HEK293 (cell line): Measurements from ENCODE around the gene PSMC4.

Experiments used
- CTCF ChIA-PET: fragments of 350-600 bp; formaldehyde crosslinking; extraction: SDS; loops from one replicate; lab custom pipeline; 2021; ENCODE audit warnings: antibody characterized with exemption; lab: Yijun Ruan, JAX
- POLR2A ChIA-PET: fragments of 300-600 bp; formaldehyde crosslinking; extraction: SDS; loops from one replicate; lab custom pipeline; 2020; ENCODE audit warnings: antibody characterized with exemption, inconsistent platforms; lab: Yijun Ruan, JAX
- H3K27ac ChIP-seq: fragments of 200-500 bp; sonication (Bioruptor generic); 2 replicates; pipeline ENCODE4 v1.5.1; 2014; ENCODE audit warnings: low read depth, low read length, control low read depth, inconsistent platforms; ENCODE audit errors: extremely low read depth
- H3K36me3 ChIP-seq, 2 experiments: fragments of 200-500 bp in 1 of 2; sonication (Bioruptor generic) in 1 of 2; 1 replicate in 1 of 2; 2 replicates in 1 of 2; pipeline ENCODE4 v1.5.1; 2014 to 2017; ENCODE audit warnings: inconsistent platforms in 2 of 2, low read length in 2 of 2; ENCODE audit not compliant: control insufficient read depth in 2 of 2, insufficient read depth in 1 of 2
- H3K4me1 ChIP-seq: fragments of 200-500 bp; sonication (Bioruptor generic); 2 replicates; pipeline ENCODE4 v1.5.1; 2014; ENCODE audit warnings: mild to moderate bottlenecking, low read length, inconsistent platforms; ENCODE audit not compliant: control insufficient read depth, insufficient read depth
- H3K4me3 ChIP-seq: 2 replicates; pipeline ENCODE4 v1.5.1; 2011; ENCODE audit warnings: low read depth, mild to moderate bottlenecking, control low read depth, low read length, moderate library complexity
- H3K9me3 ChIP-seq: fragments of 200-500 bp; sonication (Bioruptor generic); 2 replicates; pipeline ENCODE4 v1.5.1; 2014; ENCODE audit warnings: low read depth, low read length, inconsistent platforms; ENCODE audit not compliant: control insufficient read depth, insufficient read depth
- GFI1B ChIP-seq: fragments of 450-650 bp; formaldehyde crosslinking; IDR thresholded peaks from 2 replicates; pipeline ENCODE4 v1.5.1; 2016; ENCODE audit warnings: missing biosample characterization, missing genetic modification characterization
- HOXD13 ChIP-seq: sonication (generic); formaldehyde crosslinking; IDR thresholded peaks from 2 replicates; pipeline ENCODE4 v1.8.0; 2022; ENCODE audit warnings: missing genetic modification reagents, borderline replicate concordance
- IKZF3 ChIP-seq: fragments of 450-650 bp; IDR thresholded peaks from 2 replicates; pipeline ENCODE4 v1.5.0; 2018; ENCODE audit warnings: missing biosample characterization, mild to moderate bottlenecking, missing genetic modification characterization, moderate library complexity
- KLF1 ChIP-seq: fragments of 450-650 bp; formaldehyde crosslinking; IDR thresholded peaks from 2 replicates; pipeline ENCODE4 v1.5.1; 2016; ENCODE audit warnings: missing biosample characterization, missing genetic modification characterization
- PRDM1 ChIP-seq: fragments of 450-650 bp; formaldehyde crosslinking; IDR thresholded peaks from 2 replicates; pipeline ENCODE4; 2016; ENCODE audit warnings: missing biosample characterization, missing genetic modification characterization
- TCF7L2 ChIP-seq: IDR thresholded peaks from 2 replicates; pipeline ENCODE4 v1.6.1; 2011; ENCODE audit warnings: low read depth, mild to moderate bottlenecking, inconsistent platforms, low read length, moderate library complexity, borderline replicate concordance
- ZBTB17 ChIP-seq: fragments of 450-650 bp; formaldehyde crosslinking; IDR thresholded peaks from 2 replicates; pipeline ENCODE4 v1.5.1; 2016; ENCODE audit warnings: missing biosample characterization, missing genetic modification characterization
- ZNF10 ChIP-seq: fragments of 450-650 bp; formaldehyde crosslinking; IDR thresholded peaks from 2 replicates; pipeline ENCODE4 v1.5.1; 2017; ENCODE audit warnings: missing biosample characterization, missing genetic modification characterization
- ZNF221 ChIP-seq: fragments of 450-650 bp; formaldehyde crosslinking; IDR thresholded peaks from 2 replicates; pipeline ENCODE4 v1.5.1; 2017; ENCODE audit warnings: missing biosample characterization, missing genetic modification characterization, borderline replicate concordance
- ZNF311 ChIP-seq: fragments of 450-650 bp; formaldehyde crosslinking; IDR thresholded peaks from 2 replicates; pipeline ENCODE4 v1.5.1; 2017; ENCODE audit warnings: missing biosample characterization, missing genetic modification characterization, borderline replicate concordance
- ZNF404 ChIP-seq: fragments of 450-650 bp; formaldehyde crosslinking; IDR thresholded peaks from 2 replicates; pipeline ENCODE4 v1.5.1; 2017; ENCODE audit warnings: missing biosample characterization, missing genetic modification characterization
- ZNF510 ChIP-seq: fragments of 450-650 bp; formaldehyde crosslinking; IDR thresholded peaks from 2 replicates; pipeline ENCODE4 v1.5.1; 2018; ENCODE audit warnings: mild to moderate bottlenecking, missing genetic modification characterization, missing biosample characterization; ENCODE audit not compliant: insufficient replicate concordance
- ZNF544 ChIP-seq: fragments of 450-650 bp; formaldehyde crosslinking; IDR thresholded peaks from 2 replicates; pipeline ENCODE4 v1.5.0; 2017; ENCODE audit warnings: missing biosample characterization, missing genetic modification characterization
- ZNF558 ChIP-seq: fragments of 450-650 bp; formaldehyde crosslinking; IDR thresholded peaks from 2 replicates; pipeline ENCODE4 v1.5.1; 2016; ENCODE audit warnings: missing biosample characterization, missing genetic modification characterization
- ZNF701 ChIP-seq: fragments of 450-650 bp; formaldehyde crosslinking; IDR thresholded peaks from 2 replicates; pipeline ENCODE4 v1.5.1; 2016; ENCODE audit warnings: missing biosample characterization, missing genetic modification characterization
- ZSCAN16 ChIP-seq: fragments of 450-650 bp; formaldehyde crosslinking; IDR thresholded peaks from 2 replicates; pipeline ENCODE4 v1.5.1; 2016; ENCODE audit warnings: missing biosample characterization, missing genetic modification characterization
- ZSCAN23 ChIP-seq: fragments of 450-650 bp; formaldehyde crosslinking; IDR thresholded peaks from 2 replicates; pipeline ENCODE4 v1.5.1; 2016; ENCODE audit warnings: missing biosample characterization, missing genetic modification characterization
- TF ChIP-seq, protein P1 (sequence below): fragments of 450-650 bp; formaldehyde crosslinking; IDR thresholded peaks from 2 replicates; pipeline ENCODE4 v1.5.1; 2016; ENCODE audit warnings: missing biosample characterization, missing genetic modification characterization
- TF ChIP-seq, protein P2 (sequence below): fragments of 450-650 bp; formaldehyde crosslinking; IDR thresholded peaks from 2 replicates; pipeline ENCODE4 v1.5.1; 2016; ENCODE audit warnings: missing biosample characterization, missing genetic modification characterization
- TF ChIP-seq, protein P3 (sequence below): fragments of 450-650 bp; formaldehyde crosslinking; IDR thresholded peaks from 2 replicates; pipeline ENCODE4 v1.5.1; 2016; ENCODE audit warnings: missing biosample characterization, missing genetic modification characterization
- TF ChIP-seq, protein P4 (sequence below): fragments of 450-650 bp; formaldehyde crosslinking; IDR thresholded peaks from 2 replicates; pipeline ENCODE4 v1.5.1; 2016; ENCODE audit warnings: missing biosample characterization, missing genetic modification characterization
- TF ChIP-seq, protein P5 (sequence below): fragments of 450-650 bp; formaldehyde crosslinking; IDR thresholded peaks from 2 replicates; pipeline ENCODE4 v1.5.1; 2016; ENCODE audit warnings: missing biosample characterization, missing genetic modification characterization, low read depth

The PSMC4 gene

DNA sequence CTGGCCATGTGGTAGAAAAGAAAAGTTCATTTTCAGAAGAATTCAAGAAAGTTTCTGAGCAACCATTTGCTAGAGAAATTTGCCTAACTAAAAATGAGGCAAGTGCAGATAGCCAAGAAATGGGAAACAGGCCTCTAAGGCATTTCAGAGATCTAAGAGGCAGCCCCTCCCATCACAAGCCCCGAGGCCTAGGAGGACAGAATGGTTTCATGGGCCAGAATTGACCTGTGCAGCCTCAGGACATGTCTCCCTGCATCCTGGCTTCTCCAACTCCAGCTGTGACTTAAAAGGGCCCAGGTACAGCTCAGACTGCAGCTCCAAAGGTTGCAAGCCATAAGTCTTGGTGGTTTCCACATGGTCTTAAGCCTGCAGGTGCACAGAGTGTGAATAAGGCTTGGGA is 22.6 kb downstream of the PSMC4 start (continued):
- TF ChIP-seq ZNF404 (tag by site-specific recombination) (no peak), ZNF221 (tag by site-specific recombination) (0 out of 2 replicates have a peak, but pooled peaks have one; percentile 20), HOXD13 (no peak), ZNF311 (tag by site-specific recombination) (no peak), TCF7L2 (no peak), ZNF510 (peak; percentile 40)
- TF ChIP-seq, protein P1, sequence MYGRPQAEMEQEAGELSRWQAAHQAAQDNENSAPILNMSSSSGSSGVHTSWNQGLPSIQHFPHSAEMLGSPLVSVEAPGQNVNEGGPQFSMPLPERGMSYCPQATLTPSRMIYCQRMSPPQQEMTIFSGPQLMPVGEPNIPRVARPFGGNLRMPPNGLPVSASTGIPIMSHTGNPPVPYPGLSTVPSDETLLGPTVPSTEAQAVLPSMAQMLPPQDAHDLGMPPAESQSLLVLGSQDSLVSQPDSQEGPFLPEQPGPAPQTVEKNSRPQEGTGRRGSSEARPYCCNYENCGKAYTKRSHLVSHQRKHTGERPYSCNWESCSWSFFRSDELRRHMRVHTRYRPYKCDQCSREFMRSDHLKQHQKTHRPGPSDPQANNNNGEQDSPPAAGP: no peak
- TF ChIP-seq, all 188 proteins: peak for 5

DNA sequence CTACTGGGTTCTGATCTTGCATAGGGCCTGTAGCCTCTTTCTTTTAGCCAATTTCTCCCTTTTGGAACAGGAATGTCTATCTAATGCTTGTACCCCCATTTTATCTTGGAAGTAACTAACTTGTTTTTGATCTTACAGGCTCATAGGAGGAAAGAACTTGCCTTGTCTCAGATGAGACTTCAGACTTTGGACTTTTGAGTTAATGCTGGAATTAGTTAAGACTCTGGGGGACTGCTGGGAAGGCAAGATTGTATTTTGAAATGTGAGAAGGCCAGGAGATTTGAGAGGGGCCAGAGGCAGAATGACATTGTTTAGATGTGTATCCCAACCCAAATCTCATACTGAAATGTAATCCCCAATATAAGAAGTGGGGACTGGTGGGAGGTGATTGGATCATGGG is 23.4 kb downstream of the PSMC4 start:
- Histone ChIP-seq H3K4me3 (no peak overlapping the region), H3K27ac (no peak overlapping the region), H3K36me3 (peaks cover 0 to 29% of the 10 kb centered on the region in 2 experiments; a peak in 2 of 3 replicates), H3K9me3 (peaks cover 4% of the 10 kb centered on the region; the same call in 1 of the 2 replicates), H3K4me1 (peaks cover 9% of the 10 kb centered on the region)
- TF ChIP-seq ZNF10 (no peak), GFI1B (tag by site-specific recombination) (no peak), ZBTB17 (no peak)
- TF ChIP-seq, protein P2, sequence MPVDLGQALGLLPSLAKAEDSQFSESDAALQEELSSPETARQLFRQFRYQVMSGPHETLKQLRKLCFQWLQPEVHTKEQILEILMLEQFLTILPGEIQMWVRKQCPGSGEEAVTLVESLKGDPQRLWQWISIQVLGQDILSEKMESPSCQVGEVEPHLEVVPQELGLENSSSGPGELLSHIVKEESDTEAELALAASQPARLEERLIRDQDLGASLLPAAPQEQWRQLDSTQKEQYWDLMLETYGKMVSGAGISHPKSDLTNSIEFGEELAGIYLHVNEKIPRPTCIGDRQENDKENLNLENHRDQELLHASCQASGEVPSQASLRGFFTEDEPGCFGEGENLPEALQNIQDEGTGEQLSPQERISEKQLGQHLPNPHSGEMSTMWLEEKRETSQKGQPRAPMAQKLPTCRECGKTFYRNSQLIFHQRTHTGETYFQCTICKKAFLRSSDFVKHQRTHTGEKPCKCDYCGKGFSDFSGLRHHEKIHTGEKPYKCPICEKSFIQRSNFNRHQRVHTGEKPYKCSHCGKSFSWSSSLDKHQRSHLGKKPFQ: no peak
- ChIA-PET CTCF (no interaction called here), POLR2A (interaction anchor here (1.1 kb wide), 1 partner anchor 24 kb away, joined by 3 read pairs; the partner anchor contains the start of gene PSMC4)

DNA sequence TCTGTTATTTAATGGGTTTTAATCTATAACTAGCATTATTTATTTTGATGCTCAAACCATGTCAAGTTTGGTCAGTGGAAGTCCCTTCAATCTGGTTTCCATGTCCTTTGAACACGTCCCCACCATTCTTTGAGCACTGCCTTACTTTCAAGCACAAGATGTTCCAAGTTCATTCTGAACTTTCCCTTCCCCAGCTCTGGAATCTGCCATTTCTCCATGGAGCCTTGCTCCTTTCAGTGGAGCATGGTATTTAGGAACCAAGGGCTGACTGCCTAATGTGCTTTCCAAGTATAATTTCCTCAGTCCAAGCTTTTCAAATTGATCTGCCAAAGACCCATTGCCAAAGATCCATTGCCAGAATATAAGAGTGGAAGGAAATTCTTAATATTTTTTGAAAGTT is 24.8 kb downstream of the PSMC4 start:
- H3K9me3 ChIP-seq: 0 out of 2 replicates have a peak, but pooled peaks cover 4% of the 10 kb centered on the region
- POLR2A ChIA-PET: interaction anchor here (1.8 to 3.1 kb wide), 3 partner anchors 10 to 150 kb away, joined by 8 to 49 read pairs (median 9); partner anchors contain the start of genes FBL and PSMC4
- H3K36me3 ChIP-seq: peaks cover 0 to 33% of the 10 kb centered on the region in 2 experiments; a peak in 2 of 3 replicates
- peaks cover 9% of the 10 kb centered on the region for H3K4me1 ChIP-seq
- H3K27ac ChIP-seq: no peak overlapping the region
- CTCF ChIA-PET: interaction anchor here (0.9 to 2.5 kb wide), 3 partner anchors 25 to 172 kb away, joined by 3 to 17 read pairs (median 3); partner anchors contain the start of gene PSMC4
- TF ChIP-seq PRDM1 (tag by site-specific recombination): peak; percentile 77; the same call in 1 of the 2 replicates
- TF ChIP-seq KLF1 (tag by site-specific recombination): no peak
- 0 out of 2 replicates have a peak, but pooled peaks have one; percentile 26 for TF ChIP-seq IKZF3 (tag by site-specific recombination)
- no peak overlapping the region; the same call in 1 of the 2 replicates for H3K4me3 ChIP-seq

DNA sequence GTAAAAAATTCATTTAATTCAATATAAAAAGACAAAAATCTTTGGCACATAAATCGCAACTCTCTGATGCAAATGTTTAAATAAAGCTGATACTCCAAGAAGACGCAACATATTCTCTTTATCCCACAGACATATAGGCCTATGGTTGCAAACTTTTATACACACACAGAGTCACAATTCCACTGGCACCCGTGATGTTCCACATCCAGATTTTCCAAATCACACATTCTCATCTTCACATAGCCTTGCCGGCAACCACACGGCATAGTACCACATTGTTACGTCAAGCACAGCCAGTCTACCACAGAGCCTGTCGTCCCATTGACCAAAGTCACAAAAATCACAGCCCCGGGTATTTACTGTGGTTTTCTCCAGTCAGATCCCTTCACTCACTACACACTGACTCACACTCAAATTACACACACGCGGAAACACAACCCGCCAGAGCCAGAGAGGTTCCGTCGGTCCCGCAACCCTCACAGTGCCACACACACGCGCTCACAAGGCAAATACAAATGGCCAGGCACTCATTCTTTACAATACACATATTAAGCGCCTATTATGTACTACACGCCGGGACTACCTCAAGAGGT is 25.3 kb downstream of the PSMC4 start:
- peak overlapping the region; percentile 84 for H3K4me3 ChIP-seq
- peaks cover 9% of the 10 kb centered on the region for H3K4me1 ChIP-seq
- ChIA-PET CTCF (interaction anchor here (0.6 to 2.5 kb wide), 5 partner anchors 26 to 500 kb away, joined by 3 to 17 read pairs (median 3); partner anchors contain the start of gene PSMC4), POLR2A (interaction anchor here (0.7 to 3.1 kb wide), 12 partner anchors 10 to 561 kb away, joined by 3 to 49 read pairs (median 4); partner anchors contain the start of genes FBL, PSMC4, RPS16 and ZNF780A)
- H3K9me3 ChIP-seq: 0 out of 2 replicates have a peak, but pooled peaks cover 4% of the 10 kb centered on the region
- peak overlapping the region; percentile 83 for H3K27ac ChIP-seq
- peaks cover 3 to 37% of the 10 kb centered on the region in 2 experiments for H3K36me3 ChIP-seq
- TF ChIP-seq ZSCAN16 (tag by site-specific recombination) (no peak), ZNF544 (tag by site-specific recombination) (no peak), ZNF558 (tag by site-specific recombination) (0 out of 2 replicates have a peak, but pooled peaks have one; percentile 11), ZNF701 (0 out of 2 replicates have a peak, but pooled peaks have one; percentile 65), ZSCAN23 (tag by site-specific recombination) (no peak)
- TF ChIP-seq, protein P3, sequence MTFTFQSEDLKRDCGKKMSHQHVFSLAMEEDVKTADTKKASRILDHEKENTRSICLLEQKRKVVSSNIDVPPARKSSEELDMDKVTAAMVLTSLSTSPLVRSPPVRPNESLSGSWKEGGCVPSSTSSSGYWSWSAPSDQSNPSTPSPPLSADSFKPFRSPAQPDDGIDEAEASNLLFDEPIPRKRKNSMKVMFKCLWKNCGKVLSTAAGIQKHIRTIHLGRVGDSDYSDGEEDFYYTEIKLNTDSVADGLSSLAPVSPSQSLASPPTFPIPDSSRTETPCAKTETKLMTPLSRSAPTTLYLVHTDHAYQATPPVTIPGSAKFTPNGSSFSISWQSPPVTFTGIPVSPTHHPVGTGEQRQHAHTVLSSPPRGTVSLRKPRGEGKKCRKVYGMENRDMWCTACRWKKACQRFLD (tag by site-specific recombination): no peak
- TF ChIP-seq, protein P4, sequence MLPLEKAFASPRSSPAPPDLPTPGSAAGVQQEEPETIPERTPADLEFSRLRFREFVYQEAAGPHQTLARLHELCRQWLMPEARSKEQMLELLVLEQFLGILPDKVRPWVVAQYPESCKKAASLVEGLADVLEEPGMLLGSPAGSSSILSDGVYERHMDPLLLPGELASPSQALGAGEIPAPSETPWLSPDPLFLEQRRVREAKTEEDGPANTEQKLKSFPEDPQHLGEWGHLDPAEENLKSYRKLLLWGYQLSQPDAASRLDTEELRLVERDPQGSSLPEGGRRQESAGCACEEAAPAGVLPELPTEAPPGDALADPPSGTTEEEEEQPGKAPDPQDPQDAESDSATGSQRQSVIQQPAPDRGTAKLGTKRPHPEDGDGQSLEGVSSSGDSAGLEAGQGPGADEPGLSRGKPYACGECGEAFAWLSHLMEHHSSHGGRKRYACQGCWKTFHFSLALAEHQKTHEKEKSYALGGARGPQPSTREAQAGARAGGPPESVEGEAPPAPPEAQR (tag by site-specific recombination): peak; percentile 85; the same call in 1 of the 2 replicates
- TF ChIP-seq, protein P5, sequence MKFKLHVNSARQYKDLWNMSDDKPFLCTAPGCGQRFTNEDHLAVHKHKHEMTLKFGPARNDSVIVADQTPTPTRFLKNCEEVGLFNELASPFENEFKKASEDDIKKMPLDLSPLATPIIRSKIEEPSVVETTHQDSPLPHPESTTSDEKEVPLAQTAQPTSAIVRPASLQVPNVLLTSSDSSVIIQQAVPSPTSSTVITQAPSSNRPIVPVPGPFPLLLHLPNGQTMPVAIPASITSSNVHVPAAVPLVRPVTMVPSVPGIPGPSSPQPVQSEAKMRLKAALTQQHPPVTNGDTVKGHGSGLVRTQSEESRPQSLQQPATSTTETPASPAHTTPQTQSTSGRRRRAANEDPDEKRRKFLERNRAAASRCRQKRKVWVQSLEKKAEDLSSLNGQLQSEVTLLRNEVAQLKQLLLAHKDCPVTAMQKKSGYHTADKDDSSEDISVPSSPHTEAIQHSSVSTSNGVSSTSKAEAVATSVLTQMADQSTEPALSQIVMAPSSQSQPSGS (tag by site-specific recombination): peak; percentile 20
